ENCODE data around the gene HMCES.

- no peak for TF ChIP-seq EZH2 (IDR thresholded peaks at IDR 0.05; ENCODE audit: borderline replicate concordance)
- no peak for TF ChIP-seq CTCF (IDR thresholded peaks at IDR 0.05; ENCODE audit: poor library complexity)
Measured at GRCh38 chr3:129252748-129253147, 25.9 kb upstream of the HMCES start.

All from hepatocyte (in vitro differentiated cells).